Measurements from ENCODE around the gene HAGH. TPM values are rescaled to one million over a fixed set of nuclear protein-coding genes. Genes with fewer than 3 reads are reported as not detected.

HAGH gene
- total and polyA plus RNA-seq, 8 donors, result 26.6 to 63.7 (median 37.4) TPM

DNA sequence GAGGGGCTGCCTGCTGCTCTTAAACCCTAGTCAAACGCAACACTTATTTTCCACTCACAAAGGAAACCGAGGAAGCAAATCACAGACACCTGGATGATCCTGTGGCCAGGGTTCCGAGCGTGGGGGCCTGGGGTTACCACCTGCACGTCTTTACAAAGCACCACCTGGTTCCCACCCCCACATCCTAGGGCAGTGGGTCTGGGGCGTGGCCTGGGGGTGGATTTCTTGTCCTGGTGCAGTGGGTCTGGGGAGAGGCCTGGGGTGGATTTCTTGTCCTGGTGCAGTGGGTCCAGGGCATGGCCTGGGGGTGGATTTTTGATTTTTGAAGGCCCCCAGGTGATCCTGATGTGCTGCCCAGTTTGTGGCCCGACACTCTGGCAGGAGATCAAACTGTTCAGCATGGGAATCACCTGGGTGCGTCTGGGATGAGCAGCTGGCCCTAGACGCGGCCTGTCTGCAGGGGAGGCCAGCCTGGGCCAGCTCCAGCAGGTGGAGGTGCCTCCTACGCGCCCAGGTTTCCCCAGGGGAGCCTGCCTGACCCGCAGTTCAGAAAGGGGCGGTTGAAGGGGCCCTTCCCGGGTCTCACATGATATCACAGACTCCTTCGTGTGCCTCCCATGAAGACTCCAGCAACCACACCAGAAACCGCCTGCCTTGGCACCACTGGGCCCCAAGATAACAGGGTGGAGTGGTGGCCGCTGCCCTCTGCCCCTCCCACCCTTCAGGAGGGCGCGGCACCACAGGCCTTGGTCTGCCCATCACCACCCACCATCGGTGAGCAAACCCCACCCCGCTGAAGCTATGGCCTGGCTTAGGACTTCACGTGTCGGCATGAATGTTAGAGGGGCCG, 6.3 kb downstream of the HAGH start:
- no peak for FAIRE-seq
- Histone ChIP-seq H3K27ac (no peak overlapping the region), H3K36me3 (peaks cover 3 to 38% (median 14%) of the 10 kb centered on the region in 3 donors), H3K27me3 (no peaks in the 10 kb centered on the region), H3K4me1 (peaks cover 0 to 7% (median 3%) of the 10 kb centered on the region in 3 donors), H3K4me3 (no peak overlapping the region), H3K9me3 (no peaks in the 10 kb centered on the region)
- intact Hi-C loops (cut with DNase I), result no loop called here
- DNase-seq, result no peak
- 86 to 88% methylated on average over 25 of the region's 25 CpGs for WGBS, 2 donors
- ATAC-seq, result no peak
- no peak for TF ChIP-seq CTCF (IDR thresholded peaks at IDR 0.05)

- ATAC-seq (no peak), DNase-seq (no peak), FAIRE-seq (no peak)
- Histone ChIP-seq H3K27ac (no peak overlapping the region), H3K9me3 (no peaks in the 10 kb centered on the region), H3K4me1 (peaks cover 0 to 3% (median 0%) of the 10 kb centered on the region in 3 donors), H3K4me3 (no peak overlapping the region), H3K27me3 (no peaks in the 10 kb centered on the region), H3K36me3 (peaks cover 3 to 38% (median 14%) of the 10 kb centered on the region in 3 donors)
- no peak for TF ChIP-seq CTCF (IDR thresholded peaks at IDR 0.05)
- WGBS, 2 donors, result 91 to 95% methylated on average over 15 of the region's 15 CpGs
- intact Hi-C loops (cut with DNase I), result no loop called here
Measured at GRCh38 chr16:1819611-1820010, 7.0 kb downstream of the HAGH start.

DNA sequence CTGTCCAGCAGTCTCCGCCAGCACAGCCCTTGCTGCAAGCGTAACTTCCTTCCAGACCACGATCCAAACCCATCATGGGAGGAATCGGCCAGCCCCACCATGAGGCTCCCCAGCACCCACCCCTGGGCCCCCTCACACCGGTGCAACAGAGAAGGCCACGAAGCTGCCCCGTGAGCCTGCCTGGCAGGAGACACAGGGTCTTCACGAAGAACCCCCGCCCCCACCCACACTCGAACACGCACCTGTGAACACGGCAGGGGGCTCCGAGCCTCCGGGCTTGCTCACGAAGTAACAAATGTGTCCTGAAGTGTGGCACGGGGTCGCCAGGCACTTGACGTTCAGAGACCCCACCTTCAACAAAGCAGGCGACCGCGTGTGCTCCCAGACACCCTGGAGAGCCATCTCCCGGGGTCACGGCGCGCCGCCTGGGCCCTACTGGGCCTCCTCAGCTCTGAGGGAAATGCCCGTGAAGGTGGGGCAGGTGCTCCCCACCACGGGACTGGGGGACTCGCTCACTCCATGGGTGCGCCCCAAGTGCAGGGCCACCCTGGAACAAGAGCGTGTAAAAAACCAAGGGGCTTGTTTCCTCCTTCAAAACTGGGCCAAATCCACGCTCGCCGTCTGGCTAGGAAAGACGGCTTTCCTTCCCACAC, 7.6 kb downstream of the HAGH start:
- DNase-seq (peak in 1 of 6 donors; percentile 73), ATAC-seq (no peak), FAIRE-seq (no peak)
- Histone ChIP-seq H3K27ac (no peak overlapping the region), H3K4me3 (no peak overlapping the region), H3K36me3 (peaks cover 3 to 38% (median 14%) of the 10 kb centered on the region in 3 donors), H3K4me1 (no peaks in the 10 kb centered on the region), H3K27me3 (no peaks in the 10 kb centered on the region), H3K9me3 (no peaks in the 10 kb centered on the region)
- WGBS, 2 donors, result 94 to 95% methylated on average over 35 of the region's 35 CpGs
- TF ChIP-seq CTCF (IDR thresholded peaks at IDR 0.05), result no peak
- intact Hi-C loops (cut with DNase I), result no loop called here

DNA sequence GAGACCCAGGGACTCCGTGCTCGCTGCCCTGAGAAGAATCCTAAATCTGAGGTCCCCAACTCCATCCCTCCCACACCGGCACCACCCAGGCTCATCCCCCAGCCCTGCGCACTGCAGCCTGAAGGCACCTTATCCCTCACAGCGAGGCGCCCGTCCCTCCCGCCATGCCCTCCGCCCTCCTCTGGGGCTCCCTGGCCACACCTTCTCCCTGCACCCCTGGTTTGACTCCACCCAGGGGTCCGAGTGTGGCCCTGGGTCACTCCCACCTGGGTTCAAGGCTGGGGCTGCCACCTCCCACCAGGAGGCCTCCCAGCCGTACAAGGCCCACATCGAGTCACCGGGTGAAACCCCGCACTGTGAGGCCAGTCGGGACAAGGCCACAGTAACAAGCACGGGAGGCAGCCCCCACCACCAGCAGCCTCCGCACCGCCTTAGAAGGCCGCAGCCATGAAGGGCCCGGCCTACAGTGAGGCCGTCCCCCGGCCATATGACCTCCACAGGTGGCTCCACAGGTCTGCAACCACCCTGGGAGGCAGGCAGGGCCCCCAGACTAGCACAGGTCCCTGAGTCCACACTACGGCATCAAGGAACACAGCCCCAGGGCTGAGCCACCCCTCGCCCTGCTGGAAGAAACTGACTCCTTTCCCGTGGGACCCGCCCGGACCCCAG, 8.3 kb downstream of the HAGH start:
- DNase-seq (no peak), FAIRE-seq (no peak), ATAC-seq (no peak)
- Histone ChIP-seq H3K27me3 (no peaks in the 10 kb centered on the region), H3K27ac (no peak overlapping the region), H3K36me3 (peaks cover 3 to 38% (median 18%) of the 10 kb centered on the region in 3 donors), H3K4me1 (no peaks in the 10 kb centered on the region), H3K4me3 (no peak overlapping the region), H3K9me3 (no peaks in the 10 kb centered on the region)
- intact Hi-C loops (cut with DNase I), result no loop called here
- no peak for TF ChIP-seq CTCF (IDR thresholded peaks at IDR 0.05)
- WGBS, 2 donors, result 94 to 95% methylated on average over 23 to 27 of the region's 27 CpGs

Data from pancreas (tissue), 10 donors.